ENCODE results near the gene CIRBP.
"Not testable (repeated sequence)": the region's sequence is repeated elsewhere in the genome, so short reads cannot be mapped to it uniquely, and the experiment has no call there.

Gene CIRBP

DNA sequence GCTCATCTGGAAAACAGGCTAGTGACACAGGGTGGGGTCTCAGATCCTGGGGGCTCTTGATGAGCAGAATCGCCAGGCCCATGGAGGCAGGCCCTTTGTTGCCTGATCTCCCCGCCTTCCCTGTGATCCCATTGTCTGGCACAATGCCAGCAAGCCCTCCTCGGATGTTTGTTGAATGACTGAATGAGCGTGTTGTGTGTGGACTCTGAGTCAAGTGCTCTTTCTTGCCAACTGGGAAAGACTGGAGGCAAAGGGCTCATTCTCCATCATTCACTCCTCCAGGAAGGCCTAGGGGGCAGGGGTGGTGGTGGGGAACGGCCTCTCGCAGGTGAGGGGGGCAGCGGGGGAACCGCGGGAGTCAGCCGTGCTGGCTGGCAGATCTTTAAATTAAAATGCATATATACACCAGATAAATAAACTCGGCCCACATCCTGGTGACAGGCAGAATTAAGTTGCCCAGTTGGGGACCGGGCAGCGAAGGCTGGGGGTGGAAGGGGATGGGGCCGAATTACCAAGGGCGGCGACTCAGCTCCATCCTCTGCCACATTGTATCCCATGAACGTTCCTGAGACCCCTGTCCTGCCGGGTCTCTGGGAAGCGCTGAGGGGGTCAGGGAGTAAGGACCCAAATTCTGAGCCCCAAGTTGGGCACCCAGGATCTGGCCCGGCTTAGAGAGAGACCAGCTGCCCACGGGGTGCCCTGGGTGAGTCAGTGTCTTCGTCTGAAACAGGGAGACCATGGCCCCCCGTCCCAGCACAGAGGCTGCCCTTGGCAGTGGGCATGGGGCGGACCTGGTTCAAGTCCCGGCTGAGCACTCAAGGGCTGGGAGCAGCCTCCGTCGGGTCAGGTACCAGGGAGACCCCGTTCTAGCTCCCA, 41.1 kb downstream of the CIRBP start:
- no peak for DNase-seq (ENCODE audit: low read depth in 2 of 2)

GRCh38 chr19:1310853-1311180, 41.7 kb downstream of the CIRBP start:
- no peak for DNase-seq (ENCODE audit: low read depth in 2 of 2)

GRCh38 chr19:1311543-1312091, 42.5 kb downstream of the CIRBP start:
- no peak for DNase-seq (ENCODE audit: low read depth in 2 of 2)

- no peak for DNase-seq (ENCODE audit: low read depth in 2 of 2)
Observed at GRCh38 chr19:1312767-1313694, 43.9 kb downstream of the CIRBP start.

DNA sequence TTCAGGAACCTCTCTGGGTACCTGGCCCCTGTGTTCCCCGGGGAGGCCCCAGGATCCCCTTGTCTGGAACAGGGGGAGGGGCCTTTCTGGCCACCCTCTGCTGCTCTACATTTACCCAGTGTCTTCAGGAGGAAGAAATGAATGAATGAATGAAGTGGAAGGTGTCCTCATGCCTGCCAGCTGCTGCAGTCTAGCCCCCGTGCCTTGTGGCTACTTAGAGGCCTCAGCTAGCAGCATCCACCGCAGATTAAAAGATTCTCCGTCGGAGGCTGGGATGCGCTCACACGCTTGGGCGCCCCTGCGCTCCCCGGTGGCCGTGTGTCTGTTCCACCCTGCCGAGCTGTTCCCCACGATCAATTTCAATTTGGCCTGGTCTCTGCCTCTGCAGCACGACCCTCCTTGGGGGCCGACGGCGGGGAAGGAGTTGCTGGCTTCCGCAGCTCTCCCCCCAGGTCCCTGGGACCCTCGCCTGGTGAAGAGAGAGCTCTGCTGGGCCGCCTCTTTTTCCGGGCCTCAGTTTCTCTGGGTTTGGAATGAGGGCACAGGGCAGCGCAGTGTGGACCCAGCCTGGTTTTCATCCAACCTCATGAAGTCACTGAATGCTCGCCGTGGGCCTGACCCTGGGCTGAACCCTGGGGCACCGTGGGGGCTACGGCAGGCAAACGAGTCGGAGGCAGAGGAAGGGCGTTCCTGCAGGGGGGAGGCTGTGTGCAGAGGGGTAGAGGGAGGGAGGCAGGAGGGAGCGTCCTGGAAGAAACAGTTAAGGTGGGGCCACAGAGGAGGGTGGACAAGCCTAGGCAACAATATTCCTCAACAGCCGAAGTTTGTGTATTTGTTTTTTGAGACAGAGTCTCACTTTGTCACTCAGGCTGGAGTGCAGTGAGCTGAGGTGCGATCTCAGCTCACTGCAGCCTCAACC, 44.8 kb downstream of the CIRBP start:
- DNase-seq (ENCODE audit: low read depth in 2 of 2) = no peak

DNA sequence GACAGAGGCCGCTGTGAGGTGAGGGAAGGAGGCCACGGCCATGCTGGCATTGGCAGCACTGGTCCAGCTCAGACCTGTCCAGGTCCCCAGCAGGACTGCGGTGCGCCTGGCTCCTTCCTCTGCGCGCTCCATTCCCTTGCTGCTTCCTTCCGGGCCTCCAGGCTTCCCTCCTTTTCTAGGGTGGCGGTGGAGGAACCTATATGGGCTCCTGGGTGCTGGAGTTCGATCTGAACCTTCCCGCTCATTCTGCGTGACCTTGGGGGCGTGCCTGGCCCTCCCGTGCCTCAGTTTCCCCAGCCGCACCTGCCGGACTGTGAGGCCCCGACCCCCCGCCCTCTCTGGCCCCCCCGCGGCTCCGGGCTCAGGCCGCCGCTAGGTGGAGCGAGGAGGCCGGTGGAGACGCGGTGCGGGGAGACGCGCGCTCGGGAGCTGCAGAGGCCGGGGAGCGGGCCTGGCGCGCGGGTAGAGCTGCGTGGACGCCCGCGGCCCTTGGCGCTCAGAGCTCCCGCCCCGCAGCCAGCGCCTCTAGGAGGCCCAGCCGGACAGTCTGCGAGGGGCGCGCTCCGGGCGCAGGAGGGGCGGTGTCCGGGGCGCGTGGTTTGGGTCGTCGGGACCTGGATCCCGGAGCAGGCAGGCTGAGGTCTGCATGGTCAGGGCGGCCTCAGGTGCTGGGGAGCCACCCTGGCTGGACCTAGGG, 46.5 kb downstream of the CIRBP start:
- DNase-seq (ENCODE audit: low read depth in 2 of 2) = no peak

GRCh38 chr19:1316466-1316865, 47.3 kb downstream of the CIRBP start:
- DNase-seq (ENCODE audit: low read depth in 2 of 2) = no peak

DNA sequence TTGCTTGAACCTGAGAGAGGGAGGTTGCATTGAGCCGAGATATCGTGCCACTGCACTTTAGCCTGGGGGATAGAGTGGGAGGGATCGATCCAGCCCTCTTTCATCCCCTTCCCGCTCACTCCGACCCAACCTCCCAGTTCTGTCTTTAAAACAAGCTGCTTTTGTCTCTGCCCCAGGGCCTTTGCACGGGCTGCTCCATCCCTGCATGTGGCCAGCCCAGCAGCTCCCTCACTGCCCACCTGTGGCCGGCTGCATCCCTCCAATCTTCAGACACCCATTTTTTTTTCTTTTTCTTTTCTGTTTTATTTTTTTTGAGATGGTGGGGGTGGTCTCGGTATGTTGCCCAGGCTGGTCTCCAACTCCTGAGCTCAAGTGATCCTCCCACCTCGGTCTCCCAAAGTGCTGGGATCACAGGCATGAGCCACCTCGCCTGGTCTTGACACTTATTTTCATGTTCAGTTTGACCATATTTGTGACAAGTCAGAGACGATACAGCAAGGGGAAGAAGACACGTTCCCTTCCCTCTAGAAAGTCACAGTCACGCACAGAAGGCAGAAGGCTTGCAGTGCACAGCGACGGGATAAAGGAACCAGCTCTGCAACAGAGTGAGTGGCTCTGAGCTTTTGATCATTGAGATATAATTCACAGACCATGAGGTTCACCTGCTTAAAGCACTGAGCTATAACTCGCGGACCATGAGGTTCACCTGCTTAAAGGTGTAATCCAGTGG, 48.3 kb downstream of the CIRBP start:
- DNase-seq (ENCODE audit: low read depth in 2 of 2) = no peak

GRCh38 chr19:1318678-1319471, 49.7 kb downstream of the CIRBP start:
- no peak for DNase-seq (ENCODE audit: low read depth in 2 of 2)

- DNase-seq (ENCODE audit: low read depth in 2 of 2) = not testable (repeated sequence)
Observed at GRCh38 chr19:1320282-1320650, 51.1 kb downstream of the CIRBP start.

GRCh38 chr19:1321539-1321938, 52.4 kb downstream of the CIRBP start:
- DNase-seq (ENCODE audit: low read depth in 2 of 2) = no peak

DNA sequence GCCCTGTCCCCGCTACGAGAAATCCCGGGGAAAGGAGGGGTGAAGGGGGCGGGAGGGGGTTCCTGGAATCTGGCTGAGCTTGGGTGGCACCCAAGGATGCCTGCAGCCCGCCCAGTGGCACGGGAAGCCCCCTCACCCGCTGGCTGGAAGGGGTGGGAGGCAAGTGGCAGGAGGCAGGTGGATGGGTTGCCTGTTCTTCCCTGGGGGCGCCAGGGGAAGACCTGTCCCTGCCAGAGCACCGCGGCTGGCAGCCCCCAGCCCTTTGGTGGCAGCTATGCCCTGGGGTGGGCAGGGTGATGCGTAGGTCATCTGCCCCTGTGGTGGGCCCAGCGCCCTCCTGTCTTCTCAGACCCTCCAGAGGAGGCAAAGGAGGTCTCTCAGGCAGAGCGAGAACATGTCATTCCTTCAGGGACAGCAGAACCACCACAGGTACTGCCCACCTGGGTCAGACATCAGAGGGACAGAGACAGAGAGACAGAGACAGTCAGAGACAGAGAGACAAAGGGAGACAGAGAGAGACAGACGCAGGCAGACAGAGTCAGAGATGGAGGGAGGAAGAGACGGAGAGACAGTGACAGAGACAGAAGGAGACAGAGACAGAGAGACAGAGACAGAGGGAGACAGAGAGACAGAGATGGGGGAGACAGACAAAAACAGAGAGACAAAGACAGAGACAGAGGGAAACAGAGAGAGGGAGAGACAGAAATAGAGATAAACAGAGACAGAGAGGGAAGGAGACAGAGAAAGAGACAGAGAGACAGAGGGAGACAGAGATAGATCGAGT, 53.3 kb downstream of the CIRBP start:
- no peak for DNase-seq (ENCODE audit: low read depth in 2 of 2)

DNA sequence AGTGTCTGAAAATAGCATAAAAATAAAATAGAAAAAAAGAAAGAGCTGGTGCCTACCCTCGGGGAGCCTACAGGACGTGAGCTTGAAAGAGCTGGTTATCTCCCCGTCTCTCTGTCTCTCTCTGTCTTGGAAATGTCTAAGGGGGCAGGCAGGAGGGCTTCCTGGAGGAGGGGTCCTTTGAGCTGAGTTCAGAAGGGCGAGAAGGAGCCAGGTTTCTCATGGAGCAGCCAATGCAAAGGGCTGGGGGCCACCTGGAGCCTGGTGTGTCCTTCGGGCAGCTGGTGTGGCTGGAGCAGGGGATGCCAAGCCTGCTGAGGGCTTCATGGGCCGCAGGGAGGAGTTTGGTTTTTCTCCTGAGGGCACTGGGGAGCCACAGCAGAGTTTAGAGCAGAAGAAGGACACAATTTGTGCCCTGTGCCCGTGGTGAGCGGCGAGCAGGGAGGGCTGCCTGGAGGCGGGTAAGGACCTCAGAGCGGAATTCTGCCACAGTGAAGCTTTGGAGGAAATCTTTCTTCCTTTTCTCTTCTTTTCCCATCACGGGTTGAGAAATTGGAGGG, 55.2 kb downstream of the CIRBP start:
- DNase-seq (ENCODE audit: low read depth in 2 of 2) = no peak
